GM20000 (cell line): ENCODE data around the gene KCNH6.

Source experiments
- DNase-seq: peaks from one replicate; pipeline ENCODE4 v3.0.0; 2012; ENCODE audit warnings: low spot score
- CTCF ChIP-seq: IDR thresholded peaks from 2 replicates; pipeline ENCODE4 v1.5.1; 2012; ENCODE audit warnings: mild to moderate bottlenecking, control low read depth; ENCODE audit errors: extremely low read depth, missing control alignments

Gene KCNH6

GRCh38 chr17:63494300-63494928 lies 28.7 kb upstream of the KCNH6 start:
- TF ChIP-seq CTCF: no peak
- DNase-seq: no peak

GRCh38 chr17:63495491-63495890 lies 27.7 kb upstream of the KCNH6 start:
- TF ChIP-seq CTCF: no peak

GRCh38 chr17:63496177-63496576 lies 27.0 kb upstream of the KCNH6 start:
- TF ChIP-seq CTCF: no peak
- DNase-seq: no peak

More at GRCh38 chr17:63495491-63495890, 27.7 kb upstream of the KCNH6 start:
- no peak for DNase-seq

- TF ChIP-seq CTCF: no peak
- DNase-seq: no peak
Observed at GRCh38 chr17:63496663-63497400, 26.3 kb upstream of the KCNH6 start.

- DNase-seq: no peak
- TF ChIP-seq CTCF: no peak
Observed at GRCh38 chr17:63497708-63498483, 25.3 kb upstream of the KCNH6 start.

GRCh38 chr17:63498626-63499195 lies 24.4 kb upstream of the KCNH6 start:
- TF ChIP-seq CTCF: no peak
- no peak for DNase-seq
